HCT116 (cell line): Measurements from ENCODE around the gene DSPP. TPM values are rescaled to one million over a fixed set of nuclear protein-coding genes. Genes with fewer than 3 reads are reported as not detected.

Experiments
- ATAC-seq: fragments of 200-7000 bp; cut with Tn5 transposase; 2 replicates; pipeline ENCODE4 v1.9.1; 2020; ENCODE audit warnings: mild to moderate bottlenecking, moderate library complexity
- BruUV-seq: library from RNA; stranded (reverse); fragments of 400-500 nt; replicated peaks from 2 replicates; lab custom pipeline; 2021; lab: Mats Ljungman, UMichigan
- CTCF ChIA-PET: fragments of 300-600 bp; sonication (Branson Sonifier 250); formaldehyde crosslinking; loops from one replicate; lab custom pipeline; 2021; ENCODE audit warnings: antibody characterized with exemption; lab: Charles Lee
- POLR2A ChIA-PET: fragments of 300-600, 350-600 bp; sonication (Branson Sonifier 250); formaldehyde crosslinking; loops from one replicate; lab custom pipeline; 2021; ENCODE audit warnings: antibody characterized with exemption; lab: Charles Lee
- RAD21 ChIA-PET, 2 experiments: fragments of 300-600 bp; sonication (Branson Sonifier 250); formaldehyde crosslinking; loops; one replicate each; lab custom pipeline; 2023; ENCODE audit warnings: low total read pairs in 2 of 2; ENCODE audit not compliant: uncharacterized antibody in 2 of 2, unreplicated experiment in 2 of 2, low non-redundant PET in 1 of 2; lab: Charles Lee
- DNase-seq: peaks from one replicate; pipeline ENCODE4 v3.0.0-alpha.2; 2010; ENCODE audit warnings: low read depth, low spot score
- H2AFZ ChIP-seq: fragments of 200-600 bp; shearing (Covaris generic), sonication (generic); 2 replicates; pipeline ENCODE4 v1.6.1; 2017; ENCODE audit warnings: low read depth, mixed run types, mixed read lengths, antibody characterized with exemption, low read length; ENCODE audit not compliant: poor library complexity, severe bottlenecking
- H3K27ac ChIP-seq: 2 replicates; pipeline ENCODE4 v1.5.1; 2012; ENCODE audit warnings: low read depth, low read length
- H3K27me3 ChIP-seq: fragments of 200-600 bp; sonication (generic); 2 replicates; pipeline ENCODE4 v1.6.1; 2016; ENCODE audit warnings: mixed run types, low read length, mixed read lengths; ENCODE audit not compliant: insufficient read depth
- H3K36me3 ChIP-seq, 2 experiments: fragments of 200-500 bp in 1 of 2; fragments of 200-600 bp in 1 of 2; sonication (Bioruptor generic) in 1 of 2; sonication (generic) in 1 of 2; 2 replicates each; pipeline versions ENCODE4 v1.5.1 to v1.6.1; 2014 to 2016; ENCODE audit warnings: low read length in 2 of 2, inconsistent platforms in 1 of 2, mixed read lengths in 1 of 2, mixed run types in 1 of 2; ENCODE audit not compliant: insufficient read depth in 2 of 2, control insufficient read depth in 1 of 2
- H3K4me1 ChIP-seq, 2 experiments: fragments of 200-600 bp in 1 of 2; sonication (generic) in 1 of 2; 2 replicates each; pipeline versions ENCODE4 v1.5.1 to v1.6.1; 2012 to 2017; ENCODE audit warnings: low read length in 2 of 2, inconsistent platforms in 1 of 2, mild to moderate bottlenecking in 1 of 2, mixed read lengths in 1 of 2, mixed run types in 1 of 2, moderate library complexity in 1 of 2; ENCODE audit not compliant: insufficient read depth in 2 of 2, control insufficient read depth in 1 of 2
- H3K4me2 ChIP-seq: fragments of 200-600 bp; sonication (generic); 2 replicates; pipeline ENCODE4 v1.6.1; 2017; ENCODE audit warnings: mixed run types, low read length, mixed read lengths
- H3K4me3 ChIP-seq, 2 experiments: fragments of 200-600 bp in 1 of 2; sonication (generic) in 1 of 2; replicated peaks in 1 of 2; 2 replicates each; pipeline ENCODE4 v1.5.1; 2011 to 2016; ENCODE audit warnings: low read length in 2 of 2, control low read depth in 1 of 2, low read depth in 1 of 2, mild to moderate bottlenecking in 1 of 2, mixed read lengths in 1 of 2, mixed run types in 1 of 2
- H3K79me2 ChIP-seq: fragments of 200-600 bp; sonication (generic); 2 replicates; pipeline ENCODE4 v1.6.1; 2017; ENCODE audit warnings: mild to moderate bottlenecking, mixed run types, low read length, moderate library complexity, mixed read lengths; ENCODE audit not compliant: insufficient read depth
- H3K9ac ChIP-seq: fragments of 200-600 bp; sonication (generic); 2 replicates; pipeline ENCODE4 v1.6.1; 2016; ENCODE audit warnings: low read length, mixed read lengths
- H3K9me2 ChIP-seq: fragments of 200-600 bp; sonication (generic), shearing (Covaris generic); 2 replicates; pipeline ENCODE4 v1.6.1; 2017; ENCODE audit warnings: mixed run types, mild to moderate bottlenecking, moderate library complexity; ENCODE audit not compliant: insufficient read depth
- H3K9me3 ChIP-seq, 2 experiments: fragments of 200-500 bp in 1 of 2; fragments of 200-600 bp in 1 of 2; sonication (Bioruptor generic) in 1 of 2; sonication (generic) in 1 of 2; 2 replicates each; pipeline ENCODE4 v1.6.1; 2014 to 2017; ENCODE audit warnings: low read length in 2 of 2, mixed read lengths in 2 of 2, inconsistent platforms in 1 of 2, low read depth in 1 of 2, mild to moderate bottlenecking in 1 of 2, mixed run types in 1 of 2, moderate library complexity in 1 of 2; ENCODE audit not compliant: control insufficient read depth in 1 of 2, insufficient read depth in 1 of 2
- H4K20me1 ChIP-seq: fragments of 200-600 bp; sonication (generic), shearing (Covaris generic); 2 replicates; pipeline ENCODE4 v1.6.1; 2017; ENCODE audit warnings: mixed run types, mild to moderate bottlenecking, moderate library complexity; ENCODE audit not compliant: insufficient read depth
- ATF3 ChIP-seq: IDR thresholded peaks from 2 replicates; pipeline ENCODE4 v1.6.1; 2012
- CBX3 ChIP-seq: IDR thresholded peaks from 2 replicates; pipeline ENCODE4 v1.6.1; 2012; ENCODE audit warnings: low read depth
- CEBPB ChIP-seq: IDR thresholded peaks from 2 replicates; pipeline ENCODE4 v1.6.1; 2012; ENCODE audit warnings: low read depth
- CTCF ChIP-seq, 3 experiments: fragments of 200-600 bp in 1 of 3; sonication (generic) in 1 of 3; IDR thresholded peaks in 2 of 3; conservative IDR thresholded peaks in 1 of 3; 2 replicates each; pipeline ENCODE4 v1.5.1; 2012 to 2017; ENCODE audit warnings: low read depth in 2 of 3, low read length in 2 of 3, antibody characterized with exemption in 1 of 3, borderline replicate concordance in 1 of 3, control low read depth in 1 of 3, mild to moderate bottlenecking in 1 of 3, mixed read lengths in 1 of 3, mixed run types in 1 of 3, moderate library complexity in 1 of 3; ENCODE audit not compliant: insufficient read depth in 1 of 3
- EGR1 ChIP-seq: IDR thresholded peaks from 2 replicates; pipeline ENCODE4 v1.6.1; 2012; ENCODE audit warnings: low read depth
- EZH2 ChIP-seq: fragments of 200-600 bp; sonication (generic); IDR thresholded peaks from 2 replicates; pipeline ENCODE4 v1.6.1; 2017; ENCODE audit warnings: antibody characterized with exemption, mixed run types
- EZH2phosphoT487 ChIP-seq: fragments of 200-600 bp; IDR thresholded peaks from 2 replicates; pipeline ENCODE4 v1.6.1; 2018; ENCODE audit warnings: antibody characterized with exemption, borderline replicate concordance
- FOSL1 ChIP-seq: IDR thresholded peaks from 2 replicates; pipeline ENCODE4 v1.6.1; 2012; ENCODE audit warnings: low read depth
- JUND ChIP-seq: IDR thresholded peaks from 2 replicates; pipeline ENCODE4 v1.6.1; 2012
- MAX ChIP-seq: IDR thresholded peaks from 2 replicates; pipeline ENCODE4 v1.6.1; 2012
- POLR2AphosphoS5 ChIP-seq: IDR thresholded peaks from 2 replicates; pipeline ENCODE4 v1.6.1; 2011; ENCODE audit warnings: mild to moderate bottlenecking, low read depth, low read length, moderate library complexity
- RAD21 ChIP-seq: IDR thresholded peaks from 2 replicates; pipeline ENCODE4 v1.6.1; 2012; ENCODE audit warnings: low read depth, mild to moderate bottlenecking
- SIN3A ChIP-seq: IDR thresholded peaks from 2 replicates; pipeline ENCODE4 v1.6.1; 2012; ENCODE audit warnings: low read depth
- SP1 ChIP-seq: IDR thresholded peaks from 2 replicates; pipeline ENCODE4 v1.6.1; 2012; ENCODE audit warnings: low read depth
- TCF7L2 ChIP-seq: IDR thresholded peaks from 2 replicates; pipeline ENCODE4 v1.7.0; 2011; ENCODE audit warnings: borderline replicate concordance, inconsistent platforms; ENCODE audit not compliant: insufficient read depth, insufficient read length; ENCODE audit errors: extremely low read depth
- YY1 ChIP-seq: IDR thresholded peaks from 2 replicates; pipeline ENCODE4 v1.6.1; 2011; ENCODE audit warnings: low read length, low read depth, moderate library complexity, mild to moderate bottlenecking; ENCODE audit not compliant: insufficient replicate concordance; ENCODE audit errors: extremely low read depth
- ZBTB33 ChIP-seq: IDR thresholded peaks from 2 replicates; pipeline ENCODE4 v1.6.1; 2011; ENCODE audit warnings: mild to moderate bottlenecking, low read length, moderate library complexity; ENCODE audit not compliant: insufficient replicate concordance; ENCODE audit errors: extremely low read depth
- ZFX ChIP-seq: fragments of 450-650 bp; IDR thresholded peaks from 2 replicates; pipeline ENCODE4 v1.6.1; 2017
- ZNF274 ChIP-seq: fragments of 200-500 bp; sonication (Bioruptor generic); IDR thresholded peaks from 2 replicates; pipeline ENCODE4 v1.6.1; 2014; ENCODE audit warnings: mild to moderate bottlenecking, low read depth, low read length, inconsistent platforms
- intact Hi-C: fragments of 100-400 bp; cut with micrococcal nuclease; formaldehyde crosslinking; loops from 2 replicates; pipeline ENCODE4 v1.10.0; 2022
- total RNA-seq: library from RNA; stranded (reverse); gene quantifications from one replicate; pipeline ENCODE4 v1.2.1, GENCODE V29; 2021; ENCODE audit not compliant: unreplicated experiment

The DSPP gene
- total RNA-seq, 1 experiment from 2014 or later = not detected

GRCh38 chr4:87567191-87567590, 41.1 kb upstream of the DSPP start:
- Histone ChIP-seq H3K36me3 (no peaks in the 10 kb centered on the region), H3K4me3 (no peak overlapping the region), H3K4me1 (no peaks in the 10 kb centered on the region), H2AFZ (no peak overlapping the region), H3K27ac (no peak overlapping the region), H3K79me2 (no peaks in the 10 kb centered on the region), H4K20me1 (no peaks in the 10 kb centered on the region), H3K27me3 (no peaks in the 10 kb centered on the region), H3K9ac (no peak overlapping the region), H3K4me2 (no peak overlapping the region)
- ChIA-PET RAD21 (no interaction called here), POLR2A (no interaction called here), CTCF (no interaction called here)
- BruUV-seq = no TSS peak
- intact Hi-C loops = no loop called here
- no peak for ATAC-seq
- TF ChIP-seq CBX3 (no peak), ZBTB33 (no peak), RAD21 (no peak), JUND (no peak), ZFX (no peak), CEBPB (no peak), ZNF274 (no peak), YY1 (no peak), POLR2AphosphoS5 (no peak), MAX (no peak), ATF3 (no peak), TCF7L2 (no peak), EZH2phosphoT487 (no peak), SIN3A (no peak), EZH2 (no peak), CTCF (IDR thresholded peaks at IDR 0.05 in 2 of 3, conservative IDR thresholded peaks at IDR 0.05 in 1 of 3; ENCODE audit: borderline replicate concordance in 1 of 3, insufficient read depth in 1 of 3, low read depth in 2 of 3, low read length in 2 of 3) (no peak), EGR1 (no peak), SP1 (no peak), FOSL1 (no peak)
- TF ChIP-seq, all 23 proteins: peak for 0
- Histone ChIP-seq H3K9me3 (no peaks in the 10 kb centered on the region), H3K9me2 (no peaks in the 10 kb centered on the region)
- no peak for DNase-seq
